Astrocyte (in vitro differentiated cells and primary cell): Measurements from ENCODE around the gene NEK9. TPM values are rescaled to one million over a fixed set of nuclear protein-coding genes. Genes with fewer than 3 reads are reported as not detected.
A peak's percentile ranks its signal among the peaks of the same experiment; 100 is the strongest.

Source experiments
- DNase-seq: peaks from one replicate; pipeline ENCODE4 v3.0.0-alpha.2; 2010; ENCODE audit warnings: low read depth
- FAIRE-seq: peaks from 2 replicates; lab custom pipeline; 2011; peaks lifted over from hg19 to GRCh38; lab: Jason Lieb, UNC
- H2AFZ ChIP-seq: 2 replicates; pipeline ENCODE4 v1.6.0; 2012; ENCODE audit warnings: low read depth, low read length, inconsistent platforms
- H3K27ac ChIP-seq: 2 replicates; pipeline ENCODE4 v1.5.1; 2011; ENCODE audit warnings: low read depth, low read length, inconsistent platforms
- H3K27me3 ChIP-seq: 2 replicates; pipeline ENCODE4 v1.6.0; 2011; ENCODE audit warnings: low read length, inconsistent platforms; ENCODE audit not compliant: insufficient read depth
- H3K36me3 ChIP-seq: 2 replicates; pipeline ENCODE4 v1.5.1; 2011; ENCODE audit warnings: low read length, inconsistent platforms; ENCODE audit not compliant: insufficient read depth
- H3K4me1 ChIP-seq: 2 replicates; pipeline ENCODE4 v1.5.1; 2011; ENCODE audit warnings: low read length, inconsistent platforms; ENCODE audit not compliant: insufficient read depth
- H3K4me2 ChIP-seq: 2 replicates; pipeline ENCODE4 v1.6.0; 2012; ENCODE audit warnings: low read length, inconsistent platforms
- H3K4me3 ChIP-seq: 2 replicates; pipeline ENCODE4 v1.5.1; 2011; ENCODE audit warnings: low read depth, mild to moderate bottlenecking, low read length, inconsistent platforms; ENCODE audit not compliant: insufficient read depth
- H3K79me2 ChIP-seq: 2 replicates; pipeline ENCODE4 v1.6.0; 2012; ENCODE audit warnings: mild to moderate bottlenecking, low read length, inconsistent platforms; ENCODE audit not compliant: insufficient read depth
- H3K9ac ChIP-seq: 2 replicates; pipeline ENCODE4 v1.6.0; 2012; ENCODE audit warnings: mild to moderate bottlenecking, low read length, inconsistent platforms
- H3K9me3 ChIP-seq: 2 replicates; pipeline ENCODE4 v1.5.1; 2012; ENCODE audit warnings: low read depth, mild to moderate bottlenecking, low read length, inconsistent platforms; ENCODE audit not compliant: insufficient read depth
- H4K20me1 ChIP-seq: 2 replicates; pipeline ENCODE4 v1.6.0; 2012; ENCODE audit warnings: low read length, inconsistent platforms; ENCODE audit not compliant: insufficient read depth
- H3K27ac Mint-ChIP-seq: one replicate; pipeline ENCODE4 v1.8.0; 2021; ENCODE audit warnings: mild to moderate bottlenecking, mixed read lengths; ENCODE audit not compliant: unreplicated experiment
- H3K27me3 Mint-ChIP-seq: one replicate; pipeline ENCODE4 v1.8.0; 2021; ENCODE audit warnings: low read depth, mixed read lengths; ENCODE audit not compliant: unreplicated experiment
- H3K36me3 Mint-ChIP-seq: one replicate; pipeline ENCODE4 v1.8.0; 2021; ENCODE audit warnings: low read depth, mixed read lengths; ENCODE audit not compliant: unreplicated experiment
- H3K4me1 Mint-ChIP-seq: one replicate; pipeline ENCODE4 v1.8.0; 2021; ENCODE audit warnings: low read depth, mixed read lengths; ENCODE audit not compliant: unreplicated experiment
- H3K4me3 Mint-ChIP-seq: one replicate; pipeline ENCODE4 v1.8.0; 2021; ENCODE audit warnings: mild to moderate bottlenecking, moderate library complexity, mixed read lengths; ENCODE audit not compliant: unreplicated experiment
- H3K9me3 Mint-ChIP-seq: one replicate; pipeline ENCODE4 v1.8.0; 2021; ENCODE audit warnings: mild to moderate bottlenecking, mixed read lengths; ENCODE audit not compliant: unreplicated experiment
- CTCF ChIP-seq: IDR thresholded peaks from 2 replicates; pipeline ENCODE4 v1.5.1; 2011; ENCODE audit warnings: low read depth, mild to moderate bottlenecking, inconsistent platforms, low read length, moderate library complexity; ENCODE audit not compliant: insufficient read depth
- EZH2 ChIP-seq: IDR thresholded peaks from 2 replicates; pipeline ENCODE4 v1.6.1; 2012; ENCODE audit warnings: mild to moderate bottlenecking, low read length, inconsistent platforms; ENCODE audit not compliant: insufficient read depth
- total RNA-seq: library from RNA; stranded (reverse); gene quantifications from 2 replicates; pipeline ENCODE4 v1.2.1, GENCODE V29; 2021

NEK9 gene
- total RNA-seq, 1 donor from 2014 or later: 45.2 TPM

GRCh38 chr14:75147423-75148071 is 20.7 kb upstream of the NEK9 start:
- Histone ChIP-seq H3K79me2 (peaks cover 72% of the 10 kb centered on the region), H3K4me3 (no peak overlapping the region), H3K9me3 (no peaks in the 10 kb centered on the region), H3K9ac (peak overlapping the region; percentile 63), H4K20me1 (peaks cover 48% of the 10 kb centered on the region), H3K27me3 (no peaks in the 10 kb centered on the region), H3K27ac (peak overlapping the region; percentile 79), H3K36me3 (peaks cover 19% of the 10 kb centered on the region), H2AFZ (no peak overlapping the region), H3K4me1 (peaks cover 7% of the 10 kb centered on the region), H3K4me2 (peak overlapping the region; percentile 66)
- peak; percentile 35 for TF ChIP-seq CTCF
- TF ChIP-seq EZH2: no peak
- Mint-ChIP-seq H3K27ac (peak overlapping the region; percentile 93), H3K27me3 (no peaks in the 10 kb centered on the region), H3K9me3 (no peaks in the 10 kb centered on the region), H3K4me3 (no peak overlapping the region), H3K4me1 (peaks cover 39% of the 10 kb centered on the region), H3K36me3 (peaks cover 5% of the 10 kb centered on the region)
- DNase-seq: peak; percentile 91
- FAIRE-seq: no peak

DNA sequence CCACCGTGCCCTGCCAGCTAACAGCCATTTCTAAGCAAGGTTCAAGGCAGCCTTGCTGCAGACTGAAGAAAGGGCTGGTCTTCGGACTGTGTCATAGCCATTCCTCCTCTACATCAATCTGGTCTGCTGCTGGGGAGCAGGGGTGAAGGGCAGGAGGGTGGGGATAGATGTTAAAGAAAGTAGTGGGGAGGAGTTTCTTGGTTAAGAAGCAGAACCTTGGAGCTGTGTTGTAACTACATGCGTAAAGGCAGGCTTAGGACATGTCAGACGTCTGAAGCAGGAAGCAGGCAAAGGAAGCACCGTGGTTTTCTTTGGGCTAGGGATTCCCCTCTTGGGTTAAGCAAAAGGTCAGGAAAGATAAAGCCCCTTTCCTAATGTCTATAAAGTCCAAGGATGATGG is 18.1 kb upstream of the NEK9 start:
- Mint-ChIP-seq H3K4me1 (peaks cover 36% of the 10 kb centered on the region), H3K27ac (no peak overlapping the region), H3K9me3 (no peaks in the 10 kb centered on the region), H3K4me3 (no peak overlapping the region), H3K27me3 (no peaks in the 10 kb centered on the region), H3K36me3 (peaks cover 5% of the 10 kb centered on the region)
- H3K36me3 ChIP-seq: peaks cover 11% of the 10 kb centered on the region
- H3K9ac ChIP-seq: no peak overlapping the region
- H3K4me1 ChIP-seq: peaks cover 7% of the 10 kb centered on the region
- H3K4me2 ChIP-seq: no peak overlapping the region
- peaks cover 46% of the 10 kb centered on the region for H4K20me1 ChIP-seq
- H3K27me3 ChIP-seq: no peaks in the 10 kb centered on the region
- H3K79me2 ChIP-seq: peaks cover 75% of the 10 kb centered on the region
- no peak overlapping the region for H2AFZ ChIP-seq
- no peak overlapping the region for H3K4me3 ChIP-seq
- TF ChIP-seq EZH2 (no peak), CTCF (no peak)
- no peak for FAIRE-seq
- no peak for DNase-seq
- H3K27ac ChIP-seq: no peak overlapping the region
- no peaks in the 10 kb centered on the region for H3K9me3 ChIP-seq

DNA sequence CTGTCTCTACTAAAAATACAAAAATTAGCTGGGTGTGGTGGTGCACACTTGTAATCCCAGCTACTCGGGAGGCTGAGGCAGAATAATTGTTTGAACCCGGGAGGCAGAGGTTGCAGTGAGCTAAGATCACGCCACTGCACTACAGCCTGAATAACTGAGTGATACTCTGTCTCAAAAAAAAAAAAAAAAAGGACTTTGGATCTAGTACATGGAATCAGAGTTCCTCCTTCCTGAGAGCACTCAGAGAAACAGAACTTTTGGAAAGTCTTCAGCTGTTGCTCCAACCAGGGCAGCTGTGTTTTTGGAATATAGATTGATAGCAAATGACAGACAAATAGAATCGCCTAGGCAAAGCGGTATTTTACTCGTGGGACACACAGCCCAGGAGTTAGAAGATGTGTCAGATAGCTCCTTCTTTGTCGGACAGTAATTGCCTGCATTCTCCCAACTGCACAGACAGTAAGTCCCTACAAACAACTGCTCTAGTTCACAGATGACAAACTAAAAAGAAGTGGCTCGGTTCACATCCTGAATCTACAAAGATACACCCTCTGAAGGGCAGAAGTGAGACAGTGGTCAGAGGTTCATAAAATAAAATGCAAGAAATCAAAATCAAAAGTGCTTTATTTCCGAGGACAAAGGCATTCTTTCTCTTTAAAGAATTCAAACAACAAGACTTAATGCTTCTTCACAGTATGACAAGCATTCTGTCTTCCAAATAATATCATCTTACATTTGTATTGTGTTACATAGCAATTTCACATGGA is 17.1 kb upstream of the NEK9 start:
- Histone ChIP-seq H3K4me2 (no peak overlapping the region), H3K4me3 (no peak overlapping the region), H3K27ac (no peak overlapping the region), H3K36me3 (peaks cover 11% of the 10 kb centered on the region), H3K9ac (no peak overlapping the region), H4K20me1 (peaks cover 46% of the 10 kb centered on the region), H3K4me1 (peaks cover 7% of the 10 kb centered on the region), H3K9me3 (no peaks in the 10 kb centered on the region), H3K27me3 (no peaks in the 10 kb centered on the region), H3K79me2 (peaks cover 75% of the 10 kb centered on the region), H2AFZ (no peak overlapping the region)
- H3K4me1 Mint-ChIP-seq: peaks cover 36% of the 10 kb centered on the region
- TF ChIP-seq CTCF: no peak
- no peak for TF ChIP-seq EZH2
- peak overlapping the region; percentile 48 for H3K27ac Mint-ChIP-seq
- no peaks in the 10 kb centered on the region for H3K9me3 Mint-ChIP-seq
- FAIRE-seq (no peak), DNase-seq (no peak)
- H3K4me3 Mint-ChIP-seq: no peak overlapping the region
- peaks cover 5% of the 10 kb centered on the region for H3K36me3 Mint-ChIP-seq
- no peaks in the 10 kb centered on the region for H3K27me3 Mint-ChIP-seq
